K562 (cell line): ENCODE measurements around the gene LACC1. TPM values are rescaled to one million over a fixed set of nuclear protein-coding genes. Genes with fewer than 3 reads are reported as not detected.

Experiments
- ATAC-seq: fragments of 200-7000 bp; cut with Tn5 transposase; 3 replicates; pipeline ENCODE4 v1.9.1; 2020; ENCODE audit warnings: moderate library complexity
- BruUV-seq: library from RNA; stranded (reverse); fragments of 400-500 nt; replicated peaks from 2 replicates; lab custom pipeline; 2021; lab: Mats Ljungman, UMichigan
- CTCF ChIA-PET: fragments of 300-600 bp; formaldehyde crosslinking; extraction: SDS; loops from one replicate; lab custom pipeline; 2021; ENCODE audit warnings: low intra/inter-chr PET ratio; lab: Yijun Ruan, JAX
- POLR2A ChIA-PET: fragments of 300-600, 350-650 bp; sonication (Branson Sonifier 250); formaldehyde crosslinking; extraction: SDS; loops from one replicate; lab custom pipeline; 2021; ENCODE audit warnings: antibody characterized with exemption, inconsistent platforms; lab: Yijun Ruan, JAX
- DNase-seq, 4 experiments: peaks; one replicate each; pipeline versions ENCODE4 v3.0.0 to v3.0.0-alpha.2; 2011 to 2018; ENCODE audit warnings: low spot score in 3 of 4, mixed read lengths in 3 of 4; ENCODE audit errors: extremely low read depth in 1 of 4
- FAIRE-seq: peaks from 2 replicates; lab custom pipeline; 2011; peaks lifted over from hg19 to GRCh38; lab: Jason Lieb, UNC
- H2AFZ ChIP-seq: 2 replicates; pipeline ENCODE4 v1.6.0; 2011; ENCODE audit warnings: low read depth, low read length, control low read depth, inconsistent platforms
- H3K27ac ChIP-seq: fragments of 200-600 bp; 3 replicates; pipeline ENCODE4 v1.8.0; 2011; ENCODE audit warnings: low read depth, mild to moderate bottlenecking, control low read depth, inconsistent platforms, low read length, moderate library complexity, mixed read lengths; ENCODE audit errors: extremely low read depth
- H3K27me3 ChIP-seq, 2 experiments: fragments of 300-600 bp in 1 of 2; 2 replicates in 1 of 2; 3 replicates in 1 of 2; pipeline versions ENCODE4 v1.6.0 to v1.8.0; 2011; ENCODE audit warnings: inconsistent platforms in 2 of 2, low read length in 2 of 2, mild to moderate bottlenecking in 1 of 2, mixed read lengths in 1 of 2, moderate library complexity in 1 of 2; ENCODE audit not compliant: control insufficient read depth in 2 of 2, insufficient read depth in 2 of 2
- H3K36me3 ChIP-seq: fragments of 300-600 bp; 3 replicates; pipeline ENCODE4 v1.8.0; 2011; ENCODE audit warnings: mild to moderate bottlenecking, low read length, inconsistent platforms; ENCODE audit not compliant: control insufficient read depth, insufficient read depth
- H3K4me1 ChIP-seq, 2 experiments: fragments of 200-600 bp in 1 of 2; replicated peaks in 1 of 2; 2 replicates in 1 of 2; 3 replicates in 1 of 2; pipeline versions ENCODE4 v1.5.1 to v1.8.0; 2011; ENCODE audit warnings: inconsistent platforms in 2 of 2, low read length in 2 of 2, mild to moderate bottlenecking in 1 of 2, mixed read lengths in 1 of 2, moderate library complexity in 1 of 2; ENCODE audit not compliant: control insufficient read depth in 2 of 2, insufficient read depth in 2 of 2
- H3K4me2 ChIP-seq: 2 replicates; pipeline ENCODE4 v1.6.1; 2011; ENCODE audit warnings: low read length, control low read depth, inconsistent platforms, mixed read lengths; ENCODE audit not compliant: insufficient read depth
- H3K4me3 ChIP-seq: fragments of 200-600 bp; sonication (generic), shearing (Covaris generic); 2 replicates; pipeline ENCODE4 v1.5.1; 2016; ENCODE audit warnings: control low read depth, inconsistent platforms
- H3K79me2 ChIP-seq: fragments of 200-600 bp; 3 replicates; pipeline ENCODE4 v1.8.0; 2011; ENCODE audit warnings: low read length, inconsistent platforms; ENCODE audit not compliant: control insufficient read depth, insufficient read depth
- H3K9ac ChIP-seq, 2 experiments: 2 replicates each; pipeline versions ENCODE4 v1.6.0 to v1.6.1; 2011; ENCODE audit warnings: low read depth in 2 of 2, low read length in 2 of 2, control low read depth in 1 of 2, inconsistent platforms in 1 of 2, mild to moderate bottlenecking in 1 of 2, mixed read lengths in 1 of 2; ENCODE audit not compliant: insufficient read depth in 1 of 2
- H3K9me1 ChIP-seq: one replicate; pipeline ENCODE4 v1.6.0; 2011; ENCODE audit warnings: inconsistent platforms, mild to moderate bottlenecking, low read length, moderate library complexity; ENCODE audit not compliant: control insufficient read depth, insufficient read depth
- H3K9me3 ChIP-seq: replicated peaks from 2 replicates; pipeline ENCODE4 v1.5.1; 2011; ENCODE audit warnings: low read depth, low read length, inconsistent platforms; ENCODE audit not compliant: control insufficient read depth, insufficient read depth
- H4K20me1 ChIP-seq: replicated peaks from 2 replicates; pipeline ENCODE4 v1.6.1; 2011; ENCODE audit warnings: low read length, inconsistent platforms, mixed read lengths; ENCODE audit not compliant: control insufficient read depth, insufficient read depth
- ARHGAP35 ChIP-seq: fragments of 450-650 bp; IDR thresholded peaks from 2 replicates; pipeline ENCODE4 v1.6.1; 2018; ENCODE audit not compliant: partially characterized antibody
- BCLAF1 ChIP-seq, 2 experiments: fragments of 450-650 bp in 1 of 2; IDR thresholded peaks; 2 replicates each; pipeline ENCODE4 v1.6.1; 2011 to 2017; ENCODE audit warnings: low read depth in 2 of 2, antibody characterized with exemption in 1 of 2, borderline replicate concordance in 1 of 2, low read length in 1 of 2, mild to moderate bottlenecking in 1 of 2, mixed read lengths in 1 of 2; ENCODE audit not compliant: control insufficient read depth in 1 of 2
- FOXK1 ChIP-seq: sonication (generic); formaldehyde crosslinking; IDR thresholded peaks from 2 replicates; pipeline ENCODE4 v1.8.0; 2022; ENCODE audit warnings: missing genetic modification reagents, mild to moderate bottlenecking, borderline replicate concordance
- LARP7 ChIP-seq: fragments of 450-650 bp; IDR thresholded peaks from 2 replicates; pipeline ENCODE4 v1.6.1; 2016
- NFIX ChIP-seq: fragments of 250-450 bp; sonication (Bioruptor Pico); IDR thresholded peaks from 2 replicates; pipeline ENCODE4 v1.4.0; 2020; ENCODE audit warnings: low read depth, mild to moderate bottlenecking, moderate library complexity
- WHSC1 ChIP-seq: IDR thresholded peaks from one replicate; pipeline ENCODE4 v1.6.1; 2012; ENCODE audit warnings: low read length, control low read depth, inconsistent platforms
- WGBS: fragments of 100-300 bp; shearing (Covaris generic); methylation state at CpG from one replicate; pipeline ENCODE4 v1.1.6; 2016; ENCODE audit warnings: low coverage, mixed read lengths; ENCODE audit not compliant: insufficient coverage; ENCODE audit errors: missing lambda C conversion rate; 5-methylcytosine and 5-hydroxymethylcytosine counted together
- in situ Hi-C: fragments of 300-500 bp; cut with MboI; formaldehyde crosslinking; loops from 4 replicates; pipeline ENCODE4 v1.15.0; 2018; ENCODE audit warnings: inconsistent platforms, mixed read lengths
- intact Hi-C: fragments of 100-400 bp; cut with micrococcal nuclease; formaldehyde crosslinking; loops from 2 replicates; pipeline ENCODE4 v1.14.2; 2022
- polyA plus RNA-seq, 8 experiments: library from polyadenylated mRNA; depleted of rRNA in 4 of 8; stranded (reverse) in 5 of 8; unstranded in 3 of 8; fragments of >200 nt; fragmentation: Nextera tagmentation in 2 of 8; fragmentation: Illumina TruSeq in 1 of 8; extraction: Ambion mirVana in 2 of 8; extraction: Trizol in 1 of 8; gene quantifications; 2 replicates each; pipeline versions ENCODE4 v1.2.1 to v1.2.3, GENCODE V29; 2011 to 2014; ENCODE audit warnings: inconsistent platforms in 1 of 8, missing spikeins in 1 of 8
- total RNA-seq, 7 experiments: library from RNA; depleted of rRNA in 6 of 7; stranded (reverse); fragments of >200 nt in 6 of 7; fragmentation: Illumina TruSeq in 2 of 7; extraction: Trizol in 2 of 7; gene quantifications; 2 replicates each; pipeline versions ENCODE4 v1.2.1 to v1.2.3, GENCODE V29; 2011 to 2021; ENCODE audit warnings: low replicate concordance in 1 of 7
- TF ChIP-seq, protein P1 (sequence below): fragments of 250-450 bp; sonication (Bioruptor Pico); IDR thresholded peaks from 2 replicates; pipeline ENCODE4 v1.8.0; 2021; ENCODE audit warnings: moderate library complexity, mild to moderate bottlenecking, inconsistent platforms

Gene LACC1
- total and polyA plus RNA-seq, 9 of the 15 experiments (the other 6 are each of a cell fraction or from before 2014, with no cell fraction given) = 0.24 TPM; not detected in 8

- no peaks in the 10 kb centered on the region for H3K9me1 ChIP-seq
- ChIA-PET POLR2A (no interaction called here), CTCF (no interaction called here)
- 0% methylated on average over 1 of the region's 1 CpG for WGBS
- DNase-seq (no peak), ATAC-seq (no peak), FAIRE-seq (no peak)
- intact Hi-C loops = no loop called here
- no peaks in the 10 kb centered on the region for H3K9me3 ChIP-seq
- H3K4me1 ChIP-seq = no peaks in the 10 kb centered on the region
- no peak overlapping the region for H2AFZ ChIP-seq
- H3K79me2 ChIP-seq = no peaks in the 10 kb centered on the region
- H3K9ac ChIP-seq = no peak overlapping the region
- no peak overlapping the region for H3K4me3 ChIP-seq
- H3K27me3 ChIP-seq = no peaks in the 10 kb centered on the region
- H4K20me1 ChIP-seq = no peaks in the 10 kb centered on the region
- H3K27ac ChIP-seq = no peak overlapping the region
- no TSS peak for BruUV-seq
- in situ Hi-C loops = no loop called here
- TF ChIP-seq LARP7 = no peak
- no peak for TF ChIP-seq BCLAF1 (IDR thresholded peaks at IDR 0.05; ENCODE audit: borderline replicate concordance in 1 of 2, control insufficient read depth in 1 of 2, low read depth in 2 of 2, low read length in 1 of 2)
- TF ChIP-seq, protein P1, sequence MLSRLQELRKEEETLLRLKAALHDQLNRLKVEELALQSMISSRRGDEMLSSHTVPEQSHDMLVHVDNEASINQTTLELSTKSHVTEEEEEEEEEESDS (CRISPR knock-in tag) = no peak
- TF ChIP-seq ARHGAP35 = no peak
- TF ChIP-seq FOXK1 (CRISPR knock-in tag) = no peak
- TF ChIP-seq WHSC1 = no peak
- no peak for TF ChIP-seq NFIX
- no peak overlapping the region for H3K4me2 ChIP-seq
- H3K36me3 ChIP-seq = no peaks in the 10 kb centered on the region
Measured at GRCh38 chr13:43850873-43851272, 28.8 kb upstream of the LACC1 start.
